Suppressor macrophage (primary cell): Measurements from ENCODE around the gene ADH6.
"Not testable (repeated sequence)": the region's sequence is repeated elsewhere in the genome, so short reads cannot be mapped to it uniquely, and the experiment has no call there.

Source experiments
- DNase-seq, 4 experiments: peaks; one replicate each; pipeline ENCODE4 v3.0.0-alpha.2; 2020 to 2022

Gene ADH6

GRCh38 chr4:99189900-99190299 is 29.1 kb downstream of the ADH6 start:
- DNase-seq = not testable (repeated sequence)

GRCh38 chr4:99186029-99186428 is 33.0 kb downstream of the ADH6 start:
- DNase-seq = no peak

- DNase-seq = no peak
Observed at GRCh38 chr4:99185581-99185980, 33.5 kb downstream of the ADH6 start.

GRCh38 chr4:99180382-99181070 is 38.5 kb downstream of the ADH6 start:
- DNase-seq = no peak

- DNase-seq = no peak
Observed at GRCh38 chr4:99179626-99180025, 39.4 kb downstream of the ADH6 start.

GRCh38 chr4:99179178-99179577 is 39.9 kb downstream of the ADH6 start:
- DNase-seq = no peak

- no peak for DNase-seq
Observed at GRCh38 chr4:99166544-99166943, 52.5 kb downstream of the ADH6 start.

- no peak for DNase-seq
Observed at GRCh38 chr4:99165978-99166377, 53.1 kb downstream of the ADH6 start.

GRCh38 chr4:99161373-99162099 is 57.5 kb downstream of the ADH6 start:
- DNase-seq = no peak

GRCh38 chr4:99159699-99160098 is 59.3 kb downstream of the ADH6 start:
- DNase-seq = no peak

- no peak for DNase-seq
Observed at GRCh38 chr4:99157478-99157935, 61.5 kb downstream of the ADH6 start.

- DNase-seq = no peak
Observed at GRCh38 chr4:99156992-99157391, 62.1 kb downstream of the ADH6 start.

GRCh38 chr4:99154658-99155342 is 64.2 kb downstream of the ADH6 start:
- DNase-seq = no peak
